Liver (tissue), 9 donors: ENCODE data around the gene GATM. TPM values are rescaled to one million over a fixed set of nuclear protein-coding genes. Genes with fewer than 3 reads are reported as not detected.

Experiments used
- DNase-seq: peaks from one replicate; pipeline ENCODE4 v3.0.0-alpha.2; 2017; ENCODE audit warnings: low spot score
- H3K27ac ChIP-seq, 2 donors: one replicate each; pipeline ENCODE4 v1.7.0; 2013; ENCODE audit warnings: inconsistent platforms in 2 of 2, low read length in 2 of 2, control low read depth in 1 of 2, low read depth in 1 of 2, mild to moderate bottlenecking in 1 of 2
- H3K27me3 ChIP-seq, 4 donors: one replicate each; pipeline versions ENCODE4 v1.6.1 to v1.7.0; 2013; ENCODE audit warnings: low read length in 3 of 4, inconsistent platforms in 1 of 4, mild to moderate bottlenecking in 1 of 4, moderate library complexity in 1 of 4; ENCODE audit not compliant: control insufficient read depth in 4 of 4, insufficient read depth in 4 of 4
- H3K36me3 ChIP-seq, 4 donors: one replicate each; pipeline versions ENCODE4 v1.6.1 to v1.7.0; 2013; ENCODE audit warnings: low read length in 3 of 4, mild to moderate bottlenecking in 3 of 4, low read depth in 1 of 4, moderate library complexity in 1 of 4; ENCODE audit not compliant: control insufficient read depth in 4 of 4, insufficient read depth in 3 of 4
- H3K4me1 ChIP-seq, 4 donors: one replicate each; pipeline versions ENCODE4 v1.6.1 to v1.7.0; 2013; ENCODE audit warnings: low read length in 3 of 4, mild to moderate bottlenecking in 3 of 4, moderate library complexity in 1 of 4; ENCODE audit not compliant: control insufficient read depth in 4 of 4, insufficient read depth in 4 of 4
- H3K4me3 ChIP-seq, 3 donors: one replicate each; pipeline versions ENCODE4 v1.6.1 to v1.7.0; 2013; ENCODE audit warnings: low read length in 3 of 3, control low read depth in 1 of 3, low read depth in 1 of 3, mild to moderate bottlenecking in 1 of 3
- H3K9ac ChIP-seq, 2 donors: one replicate each; pipeline ENCODE4 v1.7.0; 2013; ENCODE audit warnings: low read length in 2 of 2, mild to moderate bottlenecking in 2 of 2, moderate library complexity in 2 of 2, control low read depth in 1 of 2, low read depth in 1 of 2
- H3K9me3 ChIP-seq, 4 donors: one replicate each; pipeline versions ENCODE4 v1.6.1 to v1.7.0; 2013; ENCODE audit warnings: low read length in 3 of 4; ENCODE audit not compliant: control insufficient read depth in 4 of 4
- FOXA1 ChIP-seq: IDR thresholded peaks from 2 replicates; pipeline ENCODE4 v1.6.1; 2016; ENCODE audit warnings: antibody characterized with exemption
- FOXA2 ChIP-seq: IDR thresholded peaks from 2 replicates; pipeline ENCODE4 v1.6.1; 2016; ENCODE audit warnings: antibody characterized with exemption
- GABPA ChIP-seq, 2 donors: IDR thresholded peaks in 1 of 2; conservative IDR thresholded peaks in 1 of 2; 2 replicates each; pipeline ENCODE4 v1.6.1; 2016; ENCODE audit warnings: antibody characterized with exemption in 2 of 2, mild to moderate bottlenecking in 1 of 2, moderate library complexity in 1 of 2
- HNF4A ChIP-seq, 2 donors: conservative IDR thresholded peaks; 2 replicates each; pipeline ENCODE4 v1.6.1; 2016; ENCODE audit warnings: antibody characterized with exemption in 2 of 2, mild to moderate bottlenecking in 2 of 2
- HNF4G ChIP-seq: IDR thresholded peaks from 2 replicates; pipeline ENCODE4 v1.6.1; 2016; ENCODE audit warnings: antibody characterized with exemption
- JUND ChIP-seq, 2 donors: IDR thresholded peaks; 2 replicates each; pipeline ENCODE4 v1.6.1; 2016; ENCODE audit warnings: antibody characterized with exemption in 2 of 2
- NR2F2 ChIP-seq: IDR thresholded peaks from 2 replicates; pipeline ENCODE4 v1.6.1; 2016; ENCODE audit warnings: antibody characterized with exemption
- RAD21 ChIP-seq, 2 donors: IDR thresholded peaks; 2 replicates each; pipeline ENCODE4 v1.6.1; 2016; ENCODE audit warnings: antibody characterized with exemption in 2 of 2, mild to moderate bottlenecking in 2 of 2
- RXRA ChIP-seq, 2 donors: IDR thresholded peaks; 2 replicates each; pipeline ENCODE4 v1.6.1; 2017 to 2018; ENCODE audit warnings: antibody characterized with exemption in 2 of 2, mild to moderate bottlenecking in 1 of 2
- SP1 ChIP-seq: IDR thresholded peaks from 2 replicates; pipeline ENCODE4 v1.6.1; 2018; ENCODE audit warnings: antibody characterized with exemption, mild to moderate bottlenecking
- TAF1 ChIP-seq: conservative IDR thresholded peaks from 2 replicates; pipeline ENCODE4 v1.6.1; 2016; ENCODE audit warnings: antibody characterized with exemption, mild to moderate bottlenecking
- YY1 ChIP-seq: IDR thresholded peaks from 2 replicates; pipeline ENCODE4 v1.6.1; 2016; ENCODE audit warnings: antibody characterized with exemption, mild to moderate bottlenecking
- WGBS: extraction: QIAGEN DNeasy Blood & Tissue Kit; methylation state at CpG from one replicate; pipeline ENCODE4 v1.1.7; 2013; 5-methylcytosine and 5-hydroxymethylcytosine counted together
- polyA plus RNA-seq, 2 donors: library from polyadenylated mRNA; stranded (reverse) in 1 of 2; unstranded in 1 of 2; fragments of 200-250 nt in 1 of 2; fragments of >200 nt in 1 of 2; fragmentation: Nextera tagmentation in 1 of 2; extraction: Ambion mirVana in 1 of 2; gene quantifications; one replicate each; pipeline versions ENCODE4 v1.2.1 to v1.2.3, GENCODE V29; 2013 to 2015
- total RNA-seq, 2 donors: library from RNA; depleted of rRNA; stranded (reverse); fragments of >200 nt; gene quantifications; one replicate each; pipeline ENCODE4 v1.2.3, GENCODE V29; 2014
- TF ChIP-seq, protein P1 (sequence below): IDR thresholded peaks from 2 replicates; pipeline ENCODE4 v1.6.1; 2016; ENCODE audit warnings: antibody characterized with exemption
- TF ChIP-seq, protein P2 (sequence below): IDR thresholded peaks from 2 replicates; pipeline ENCODE4 v1.6.1; 2016; ENCODE audit warnings: antibody characterized with exemption, mild to moderate bottlenecking
- TF ChIP-seq, protein P3 (sequence below): IDR thresholded peaks from 2 replicates; pipeline ENCODE4 v1.6.1; 2016; ENCODE audit warnings: antibody characterized with exemption
- TF ChIP-seq, protein P4 (sequence below): fragments of 150-350 bp; IDR thresholded peaks from 2 replicates; pipeline ENCODE4 v1.5.1; 2017; ENCODE audit warnings: improper control_type of control experiment, low read depth, low read length; ENCODE audit not compliant: missing input control
- TF ChIP-seq, protein P5 (sequence below): IDR thresholded peaks from 2 replicates; pipeline ENCODE4 v1.6.1; 2016; ENCODE audit warnings: antibody characterized with exemption
- donor health status: healthy.
- donor health status: healthy.
- donor health status: healthy.
- donor health status: healthy.
- donor health status: healthy.

Gene GATM
- total and polyA plus RNA-seq, 4 donors = 401 to 1,079 (median 674) TPM

DNA sequence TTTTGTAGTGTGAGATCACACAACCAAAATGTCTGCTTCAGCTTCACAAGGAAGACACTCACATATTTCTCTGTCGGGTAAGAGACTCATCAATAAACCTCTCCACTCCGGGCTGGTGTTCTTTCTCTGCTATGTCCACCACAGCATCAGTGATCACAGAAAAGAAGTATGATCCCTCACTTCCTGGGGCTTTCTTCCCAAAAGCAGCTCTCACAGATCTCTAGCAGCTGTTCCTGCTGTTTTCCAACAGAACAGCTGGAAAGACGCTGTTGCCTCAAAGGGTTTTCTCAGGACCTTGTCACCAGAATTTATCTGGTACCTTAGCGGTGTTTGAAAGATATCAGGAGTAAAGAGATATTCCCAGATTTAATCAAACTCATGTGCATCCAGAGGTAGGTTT, 46.4 kb downstream of the GATM start:
- Histone ChIP-seq H3K27ac (no peak overlapping the region), H3K9me3 (no peaks in the 10 kb centered on the region), H3K27me3 (no peaks in the 10 kb centered on the region), H3K4me1 (peaks cover 3 to 17% (median 8%) of the 10 kb centered on the region in 4 donors), H3K36me3 (no peaks in the 10 kb centered on the region), H3K4me3 (no peak overlapping the region), H3K9ac (no peak overlapping the region)
- no peak for DNase-seq
- 83% methylated on average over 4 of the region's 4 CpGs for WGBS
- TF ChIP-seq, protein P1, sequence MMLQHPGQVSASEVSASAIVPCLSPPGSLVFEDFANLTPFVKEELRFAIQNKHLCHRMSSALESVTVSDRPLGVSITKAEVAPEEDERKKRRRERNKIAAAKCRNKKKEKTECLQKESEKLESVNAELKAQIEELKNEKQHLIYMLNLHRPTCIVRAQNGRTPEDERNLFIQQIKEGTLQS = no peak
- TF ChIP-seq HNF4A (conservative IDR thresholded peaks at IDR 0.05) (no peak), YY1 (no peak), JUND (IDR thresholded peaks at IDR 0.05) (no peak), FOXA2 (no peak), HNF4G (no peak), NR2F2 (no peak), GABPA (IDR thresholded peaks at IDR 0.05 in 1 of 2, conservative IDR thresholded peaks at IDR 0.05 in 1 of 2) (no peak), RXRA (IDR thresholded peaks at IDR 0.05) (no peak), SP1 (no peak), RAD21 (IDR thresholded peaks at IDR 0.05) (no peak), FOXA1 (no peak), TAF1 (no peak)
- TF ChIP-seq, protein P2, sequence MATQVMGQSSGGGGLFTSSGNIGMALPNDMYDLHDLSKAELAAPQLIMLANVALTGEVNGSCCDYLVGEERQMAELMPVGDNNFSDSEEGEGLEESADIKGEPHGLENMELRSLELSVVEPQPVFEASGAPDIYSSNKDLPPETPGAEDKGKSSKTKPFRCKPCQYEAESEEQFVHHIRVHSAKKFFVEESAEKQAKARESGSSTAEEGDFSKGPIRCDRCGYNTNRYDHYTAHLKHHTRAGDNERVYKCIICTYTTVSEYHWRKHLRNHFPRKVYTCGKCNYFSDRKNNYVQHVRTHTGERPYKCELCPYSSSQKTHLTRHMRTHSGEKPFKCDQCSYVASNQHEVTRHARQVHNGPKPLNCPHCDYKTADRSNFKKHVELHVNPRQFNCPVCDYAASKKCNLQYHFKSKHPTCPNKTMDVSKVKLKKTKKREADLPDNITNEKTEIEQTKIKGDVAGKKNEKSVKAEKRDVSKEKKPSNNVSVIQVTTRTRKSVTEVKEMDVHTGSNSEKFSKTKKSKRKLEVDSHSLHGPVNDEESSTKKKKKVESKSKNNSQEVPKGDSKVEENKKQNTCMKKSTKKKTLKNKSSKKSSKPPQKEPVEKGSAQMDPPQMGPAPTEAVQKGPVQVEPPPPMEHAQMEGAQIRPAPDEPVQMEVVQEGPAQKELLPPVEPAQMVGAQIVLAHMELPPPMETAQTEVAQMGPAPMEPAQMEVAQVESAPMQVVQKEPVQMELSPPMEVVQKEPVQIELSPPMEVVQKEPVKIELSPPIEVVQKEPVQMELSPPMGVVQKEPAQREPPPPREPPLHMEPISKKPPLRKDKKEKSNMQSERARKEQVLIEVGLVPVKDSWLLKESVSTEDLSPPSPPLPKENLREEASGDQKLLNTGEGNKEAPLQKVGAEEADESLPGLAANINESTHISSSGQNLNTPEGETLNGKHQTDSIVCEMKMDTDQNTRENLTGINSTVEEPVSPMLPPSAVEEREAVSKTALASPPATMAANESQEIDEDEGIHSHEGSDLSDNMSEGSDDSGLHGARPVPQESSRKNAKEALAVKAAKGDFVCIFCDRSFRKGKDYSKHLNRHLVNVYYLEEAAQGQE = no peak
- TF ChIP-seq, protein P3, sequence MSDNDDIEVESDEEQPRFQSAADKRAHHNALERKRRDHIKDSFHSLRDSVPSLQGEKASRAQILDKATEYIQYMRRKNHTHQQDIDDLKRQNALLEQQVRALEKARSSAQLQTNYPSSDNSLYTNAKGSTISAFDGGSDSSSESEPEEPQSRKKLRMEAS = no peak
- TF ChIP-seq, protein P4, sequence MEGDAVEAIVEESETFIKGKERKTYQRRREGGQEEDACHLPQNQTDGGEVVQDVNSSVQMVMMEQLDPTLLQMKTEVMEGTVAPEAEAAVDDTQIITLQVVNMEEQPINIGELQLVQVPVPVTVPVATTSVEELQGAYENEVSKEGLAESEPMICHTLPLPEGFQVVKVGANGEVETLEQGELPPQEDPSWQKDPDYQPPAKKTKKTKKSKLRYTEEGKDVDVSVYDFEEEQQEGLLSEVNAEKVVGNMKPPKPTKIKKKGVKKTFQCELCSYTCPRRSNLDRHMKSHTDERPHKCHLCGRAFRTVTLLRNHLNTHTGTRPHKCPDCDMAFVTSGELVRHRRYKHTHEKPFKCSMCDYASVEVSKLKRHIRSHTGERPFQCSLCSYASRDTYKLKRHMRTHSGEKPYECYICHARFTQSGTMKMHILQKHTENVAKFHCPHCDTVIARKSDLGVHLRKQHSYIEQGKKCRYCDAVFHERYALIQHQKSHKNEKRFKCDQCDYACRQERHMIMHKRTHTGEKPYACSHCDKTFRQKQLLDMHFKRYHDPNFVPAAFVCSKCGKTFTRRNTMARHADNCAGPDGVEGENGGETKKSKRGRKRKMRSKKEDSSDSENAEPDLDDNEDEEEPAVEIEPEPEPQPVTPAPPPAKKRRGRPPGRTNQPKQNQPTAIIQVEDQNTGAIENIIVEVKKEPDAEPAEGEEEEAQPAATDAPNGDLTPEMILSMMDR = no peak
- TF ChIP-seq, protein P5, sequence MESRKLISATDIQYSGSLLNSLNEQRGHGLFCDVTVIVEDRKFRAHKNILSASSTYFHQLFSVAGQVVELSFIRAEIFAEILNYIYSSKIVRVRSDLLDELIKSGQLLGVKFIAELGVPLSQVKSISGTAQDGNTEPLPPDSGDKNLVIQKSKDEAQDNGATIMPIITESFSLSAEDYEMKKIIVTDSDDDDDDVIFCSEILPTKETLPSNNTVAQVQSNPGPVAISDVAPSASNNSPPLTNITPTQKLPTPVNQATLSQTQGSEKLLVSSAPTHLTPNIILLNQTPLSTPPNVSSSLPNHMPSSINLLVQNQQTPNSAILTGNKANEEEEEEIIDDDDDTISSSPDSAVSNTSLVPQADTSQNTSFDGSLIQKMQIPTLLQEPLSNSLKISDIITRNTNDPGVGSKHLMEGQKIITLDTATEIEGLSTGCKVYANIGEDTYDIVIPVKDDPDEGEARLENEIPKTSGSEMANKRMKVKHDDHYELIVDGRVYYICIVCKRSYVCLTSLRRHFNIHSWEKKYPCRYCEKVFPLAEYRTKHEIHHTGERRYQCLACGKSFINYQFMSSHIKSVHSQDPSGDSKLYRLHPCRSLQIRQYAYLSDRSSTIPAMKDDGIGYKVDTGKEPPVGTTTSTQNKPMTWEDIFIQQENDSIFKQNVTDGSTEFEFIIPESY = no peak

DNA sequence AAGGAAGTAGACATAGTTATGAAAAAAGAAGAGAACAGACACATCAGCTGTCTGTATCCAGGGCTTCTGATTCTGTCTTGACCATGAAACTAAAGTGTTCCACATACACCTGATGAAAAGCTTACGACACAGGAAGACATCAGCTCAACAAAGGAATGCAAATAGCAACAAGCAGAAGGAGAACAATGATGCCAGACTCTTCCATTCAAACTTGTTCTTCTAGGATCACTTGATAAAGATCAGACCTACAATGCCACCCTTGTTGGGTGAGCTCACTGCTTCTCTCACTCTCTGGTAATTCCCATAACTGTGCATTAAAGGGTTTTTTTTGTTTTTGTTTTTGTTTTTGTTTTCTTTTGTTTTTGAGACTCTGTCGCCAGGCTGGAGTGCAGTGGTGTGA, 49.7 kb downstream of the GATM start:
- peaks cover 0 to 4% (median 2%) of the 10 kb centered on the region in 4 donors for H3K4me1 ChIP-seq
- WGBS = 73% methylated on average over 2 of the region's 2 CpGs
- H3K9ac ChIP-seq = no peak overlapping the region
- H3K4me3 ChIP-seq = no peak overlapping the region
- H3K27me3 ChIP-seq = no peaks in the 10 kb centered on the region
- no peaks in the 10 kb centered on the region for H3K9me3 ChIP-seq
- TF ChIP-seq, protein P4 = no peak
- TF ChIP-seq JUND (IDR thresholded peaks at IDR 0.05) (no peak), TAF1 (no peak), FOXA2 (no peak), SP1 (no peak)
- TF ChIP-seq, protein P3 = no peak
- no peak for DNase-seq
- no peak overlapping the region for H3K27ac ChIP-seq
- H3K36me3 ChIP-seq = no peaks in the 10 kb centered on the region
